DOHH2 (cell line): ENCODE measurements around the gene ATG16L1.

Experiments
- H3F3A ChIP-seq: fragments of 200-600 bp; sonication (generic), shearing (Covaris generic); 2 replicates; pipeline ENCODE4 v1.6.0; 2016; ENCODE audit warnings: antibody characterized with exemption, mild to moderate bottlenecking; ENCODE audit not compliant: control insufficient read depth, insufficient read depth
- H3K27ac ChIP-seq: fragments of 200-600 bp; sonication (generic); 2 replicates; pipeline ENCODE4 v1.5.1; 2014; ENCODE audit warnings: low read depth, mild to moderate bottlenecking, low read length, moderate library complexity
- H3K27me3 ChIP-seq: fragments of 200-600 bp; sonication (generic); 2 replicates; pipeline ENCODE4 v1.6.1; 2014; ENCODE audit warnings: mild to moderate bottlenecking, low read length, mixed read lengths; ENCODE audit not compliant: control insufficient read depth
- H3K36me3 ChIP-seq: fragments of 200-600 bp; sonication (generic); 2 replicates; pipeline ENCODE4 v1.6.1; 2014; ENCODE audit warnings: mild to moderate bottlenecking, low read length, moderate library complexity, mixed read lengths; ENCODE audit not compliant: control insufficient read depth
- H3K4me1 ChIP-seq: fragments of 200-600 bp; sonication (generic); 2 replicates; pipeline ENCODE4 v1.6.1; 2014; ENCODE audit warnings: mild to moderate bottlenecking, low read length, mixed read lengths; ENCODE audit not compliant: control insufficient read depth
- H3K4me2 ChIP-seq: fragments of 200-600 bp; sonication (generic); 2 replicates; pipeline ENCODE4 v1.6.0; 2014; ENCODE audit warnings: mild to moderate bottlenecking, low read length, moderate library complexity
- H3K4me3 ChIP-seq: fragments of 200-600 bp; sonication (generic); 2 replicates; pipeline ENCODE4 v1.5.1; 2014; ENCODE audit warnings: mild to moderate bottlenecking, low read length, mixed read lengths
- H3K79me2 ChIP-seq: fragments of 200-600 bp; sonication (generic); 2 replicates; pipeline ENCODE4 v1.6.1; 2014; ENCODE audit warnings: mild to moderate bottlenecking, low read length, mixed read lengths; ENCODE audit not compliant: control insufficient read depth
- H3K9me2 ChIP-seq: fragments of 200-600 bp; sonication (generic); replicated peaks from 2 replicates; pipeline ENCODE4 v1.6.1; 2014; ENCODE audit warnings: mild to moderate bottlenecking, low read length, mixed read lengths; ENCODE audit not compliant: control insufficient read depth
- H3K9me3 ChIP-seq: fragments of 200-600 bp; sonication (generic); 2 replicates; pipeline ENCODE4 v1.6.1; 2014; ENCODE audit warnings: antibody characterized with exemption, low read length, mixed read lengths; ENCODE audit not compliant: control insufficient read depth, insufficient read depth
- H4K20me1 ChIP-seq: fragments of 200-600 bp; sonication (generic); 2 replicates; pipeline ENCODE4 v1.6.0; 2014; ENCODE audit warnings: low read depth, mild to moderate bottlenecking, antibody characterized with exemption, low read length, moderate library complexity; ENCODE audit not compliant: control insufficient read depth, insufficient read depth
- EZH2phosphoT487 ChIP-seq: fragments of 200-600 bp; sonication (generic); IDR thresholded peaks from 2 replicates; pipeline ENCODE4 v1.6.1; 2017; ENCODE audit warnings: borderline replicate concordance, mild to moderate bottlenecking, antibody characterized with exemption, low read length, moderate library complexity, mixed read lengths
- TF ChIP-seq, protein P1 (sequence below): fragments of 200-600 bp; sonication (generic); IDR thresholded peaks from one replicate; pipeline ENCODE4 v1.5.1; 2014; ENCODE audit warnings: antibody characterized with exemption, mild to moderate bottlenecking, low read depth, low read length; ENCODE audit not compliant: poor library complexity, severe bottlenecking

The ATG16L1 gene

GRCh38 chr2:233271693-233272092, 20.2 kb downstream of the ATG16L1 start:
- Histone ChIP-seq H3K9me3 (no peaks in the 10 kb centered on the region), H3K36me3 (peaks cover 98% of the 10 kb centered on the region), H3K79me2 (peaks cover 14% of the 10 kb centered on the region), H3K9me2 (no peaks in the 10 kb centered on the region), H3K4me3 (no peak overlapping the region), H3F3A (peaks cover 4% of the 10 kb centered on the region; the same call in 1 of the 2 replicates), H3K27me3 (no peaks in the 10 kb centered on the region), H3K4me2 (no peak overlapping the region), H3K27ac (no peak overlapping the region), H3K4me1 (peaks cover 41% of the 10 kb centered on the region), H4K20me1 (no peaks in the 10 kb centered on the region)
- TF ChIP-seq, protein P1, sequence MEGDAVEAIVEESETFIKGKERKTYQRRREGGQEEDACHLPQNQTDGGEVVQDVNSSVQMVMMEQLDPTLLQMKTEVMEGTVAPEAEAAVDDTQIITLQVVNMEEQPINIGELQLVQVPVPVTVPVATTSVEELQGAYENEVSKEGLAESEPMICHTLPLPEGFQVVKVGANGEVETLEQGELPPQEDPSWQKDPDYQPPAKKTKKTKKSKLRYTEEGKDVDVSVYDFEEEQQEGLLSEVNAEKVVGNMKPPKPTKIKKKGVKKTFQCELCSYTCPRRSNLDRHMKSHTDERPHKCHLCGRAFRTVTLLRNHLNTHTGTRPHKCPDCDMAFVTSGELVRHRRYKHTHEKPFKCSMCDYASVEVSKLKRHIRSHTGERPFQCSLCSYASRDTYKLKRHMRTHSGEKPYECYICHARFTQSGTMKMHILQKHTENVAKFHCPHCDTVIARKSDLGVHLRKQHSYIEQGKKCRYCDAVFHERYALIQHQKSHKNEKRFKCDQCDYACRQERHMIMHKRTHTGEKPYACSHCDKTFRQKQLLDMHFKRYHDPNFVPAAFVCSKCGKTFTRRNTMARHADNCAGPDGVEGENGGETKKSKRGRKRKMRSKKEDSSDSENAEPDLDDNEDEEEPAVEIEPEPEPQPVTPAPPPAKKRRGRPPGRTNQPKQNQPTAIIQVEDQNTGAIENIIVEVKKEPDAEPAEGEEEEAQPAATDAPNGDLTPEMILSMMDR, result no peak
- TF ChIP-seq EZH2phosphoT487, result no peak

DNA sequence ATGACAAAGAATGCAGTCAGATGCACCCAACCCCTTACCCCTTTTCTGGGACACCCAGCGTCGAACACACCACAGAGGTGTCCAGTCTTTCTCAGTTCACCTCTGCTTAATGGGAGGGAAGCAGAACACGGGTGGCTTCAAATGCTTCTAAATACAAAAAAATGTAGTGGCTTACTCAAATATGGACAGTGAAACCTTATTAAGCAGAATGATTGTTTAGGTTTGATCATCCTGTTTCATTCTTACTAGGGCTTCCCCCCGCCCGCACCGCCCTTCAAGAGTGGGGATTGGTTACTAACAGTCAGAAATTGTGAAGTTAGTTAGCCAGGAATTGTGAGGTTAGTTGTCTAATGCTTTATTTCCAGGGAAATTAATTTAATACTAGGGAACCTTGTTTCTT, 21.6 kb downstream of the ATG16L1 start:
- Histone ChIP-seq H3K27me3 (no peaks in the 10 kb centered on the region), H3K9me2 (no peaks in the 10 kb centered on the region), H3F3A (no peaks in the 10 kb centered on the region), H4K20me1 (0 out of 2 replicates have a peak, but pooled peaks cover 3% of the 10 kb centered on the region), H3K9me3 (no peaks in the 10 kb centered on the region), H3K27ac (no peak overlapping the region), H3K79me2 (peaks cover 7% of the 10 kb centered on the region), H3K4me2 (no peak overlapping the region), H3K36me3 (peaks cover 96% of the 10 kb centered on the region), H3K4me3 (no peak overlapping the region), H3K4me1 (peaks cover 28% of the 10 kb centered on the region)
- TF ChIP-seq, protein P1, result no peak
- TF ChIP-seq EZH2phosphoT487, result no peak

- Histone ChIP-seq H3K27me3 (no peaks in the 10 kb centered on the region), H3K27ac (no peak overlapping the region), H3K4me3 (no peak overlapping the region), H4K20me1 (peaks cover 3% of the 10 kb centered on the region; the same call in 1 of the 2 replicates), H3K36me3 (peaks cover 96% of the 10 kb centered on the region), H3K4me1 (peaks cover 21% of the 10 kb centered on the region), H3K79me2 (no peaks in the 10 kb centered on the region), H3K9me3 (no peaks in the 10 kb centered on the region), H3K9me2 (no peaks in the 10 kb centered on the region), H3K4me2 (no peak overlapping the region), H3F3A (no peaks in the 10 kb centered on the region; the same call in 1 of the 2 replicates)
- TF ChIP-seq, protein P1, result no peak
- no peak for TF ChIP-seq EZH2phosphoT487
Observed at GRCh38 chr2:233275223-233275622, 23.8 kb downstream of the ATG16L1 start.
